Measurements from ENCODE around the gene OVAAL. TPM values are rescaled to one million over a fixed set of nuclear protein-coding genes. Genes with fewer than 3 reads are reported as not detected.

Gene OVAAL
- total RNA-seq, 4 donors from 2014 or later, result not detected

GRCh38 chr1:180612632-180613031 is 53.9 kb downstream of the OVAAL start:
- DNase-seq (ENCODE audit: low spot score) (no peak), ATAC-seq (ENCODE audit: low FRiP score) (no peak)
- no peak for TF ChIP-seq CTCF (IDR thresholded peaks at IDR 0.05)

- ATAC-seq (ENCODE audit: low FRiP score) (no peak), DNase-seq (ENCODE audit: low spot score) (no peak)
- no peak for TF ChIP-seq CTCF (IDR thresholded peaks at IDR 0.05)
Observed at GRCh38 chr1:180614730-180615129, 56.0 kb downstream of the OVAAL start.

- DNase-seq (ENCODE audit: low spot score) (no peak), ATAC-seq (ENCODE audit: low FRiP score) (no peak)
- TF ChIP-seq CTCF (IDR thresholded peaks at IDR 0.05), result no peak
Observed at GRCh38 chr1:180615493-180616290, 56.9 kb downstream of the OVAAL start.

Small RNAs within 50 kb of the gene (small RNA-seq; reads per million reads assigned to genes)
- not detected for gene RF00019

Other genes with a start within 250 kb of the OVAAL start
- 10 to 100 TPM; 30.0 to 46.2 (median 38.9) TPM for gene ACBD6, start 56.4 kb upstream of the OVAAL start, total RNA-seq
- gene XPR1, start 73.1 kb downstream of the OVAAL start, total RNA-seq, result 10 to 100 TPM; 18.2 to 24.7 (median 20.0) TPM

Measured in omental fat pad (tissue), 4 donors.